CD4-positive, alpha-beta T cell (primary cell): ENCODE data around the gene PLCD3. TPM values are rescaled to one million over a fixed set of nuclear protein-coding genes. Genes with fewer than 3 reads are reported as not detected.
A peak's percentile ranks its signal among the peaks of the same experiment; 100 is the strongest.

Source experiments
- ATAC-seq: fragments of 200-7000 bp; cut with Tn5 transposase; one replicate; pipeline ENCODE4 v1.10.0; 2022; ENCODE audit warnings: mild to moderate bottlenecking; ENCODE audit not compliant: poor library complexity
- CTCF ChIA-PET: fragments of 350-600 bp; sonication (Branson Sonifier 250); formaldehyde crosslinking; loops from one replicate; lab custom pipeline; 2021; ENCODE audit warnings: antibody characterized with exemption, inconsistent platforms; lab: Charles Lee
- POLR2A ChIA-PET: fragments of 350-600 bp; sonication (Branson Sonifier 250); formaldehyde crosslinking; loops from one replicate; lab custom pipeline; 2021; ENCODE audit warnings: antibody characterized with exemption, inconsistent platforms; lab: Charles Lee
- DNase-seq, 14 experiments: peaks; one replicate each; pipeline ENCODE4 v3.0.0-alpha.2; 2013 to 2020; ENCODE audit warnings: mixed read lengths in 2 of 14
- H3K27ac ChIP-seq, 2 donors: one replicate each; pipeline versions ENCODE4 v1.5.1 to v1.7.0; 2013; ENCODE audit warnings: low read length in 2 of 2, low read depth in 1 of 2, mild to moderate bottlenecking in 1 of 2
- H3K27me3 ChIP-seq, 2 experiments: 1 replicate in 1 of 2; 2 replicates in 1 of 2; pipeline versions ENCODE4 v1.6.1 to v1.7.0; 2013; ENCODE audit warnings: low read length in 2 of 2, control low read depth in 1 of 2, mild to moderate bottlenecking in 1 of 2, moderate library complexity in 1 of 2; ENCODE audit not compliant: insufficient read depth in 2 of 2, control insufficient read depth in 1 of 2
- H3K36me3 ChIP-seq: one replicate; pipeline ENCODE4 v1.6.1; 2013; ENCODE audit warnings: low read length, control low read depth; ENCODE audit not compliant: insufficient read depth
- H3K4me1 ChIP-seq: one replicate; pipeline ENCODE4 v1.6.1; 2013; ENCODE audit warnings: low read length, control low read depth; ENCODE audit not compliant: insufficient read depth
- H3K4me3 ChIP-seq: one replicate; pipeline ENCODE4 v1.5.1; 2013; ENCODE audit warnings: mild to moderate bottlenecking, low read length, moderate library complexity
- H3K9me3 ChIP-seq, 2 experiments: 1 replicate in 1 of 2; 2 replicates in 1 of 2; pipeline versions ENCODE4 v1.6.1 to v1.7.0; 2013; ENCODE audit warnings: low read length in 2 of 2, mild to moderate bottlenecking in 2 of 2, control low read depth in 1 of 2, moderate library complexity in 1 of 2; ENCODE audit not compliant: control insufficient read depth in 1 of 2, insufficient read depth in 1 of 2
- H3K27ac Mint-ChIP-seq: one replicate; pipeline ENCODE4 v1.8.0; 2020; ENCODE audit warnings: mixed read lengths
- H3K27me3 Mint-ChIP-seq: one replicate; pipeline ENCODE4 v1.8.0; 2021; ENCODE audit warnings: mixed read lengths
- H3K36me3 Mint-ChIP-seq: one replicate; pipeline ENCODE4 v1.8.0; 2021; ENCODE audit warnings: low read depth, mixed read lengths
- H3K4me1 Mint-ChIP-seq: one replicate; pipeline ENCODE4 v1.8.0; 2021; ENCODE audit warnings: low read depth, mixed read lengths
- H3K4me3 Mint-ChIP-seq: one replicate; pipeline ENCODE4 v1.8.0; 2020; ENCODE audit warnings: mild to moderate bottlenecking, mixed read lengths
- H3K9me3 Mint-ChIP-seq: one replicate; pipeline ENCODE4 v1.8.0; 2020; ENCODE audit warnings: mixed read lengths
- intact Hi-C, 2 experiments: fragments of 100-400 bp; cut with DNase I in 1 of 2; cut with micrococcal nuclease in 1 of 2; formaldehyde crosslinking; loops; one replicate each; pipeline versions ENCODE4 v1.15.1 to v1.9.0; 2023 to 2025; cut with DNase I, micrococcal nuclease
- total RNA-seq, 174 experiments: library from RNA in 2 of 174; stranded (reverse) in 2 of 174; gene quantifications; one replicate each; pipeline ENCODE4 v1.2.3 and lab custom pipeline; 2021 to 2026
- TF ChIP-seq, protein P1 (sequence below): fragments of 200-600 bp; IDR thresholded peaks from one replicate; pipeline ENCODE4 v1.8.0; 2022; ENCODE audit warnings: antibody characterized with exemption, mild to moderate bottlenecking

The PLCD3 gene
- total RNA-seq, 2 experiments from 2014 or later = 1.8 to 2.4 TPM

DNA sequence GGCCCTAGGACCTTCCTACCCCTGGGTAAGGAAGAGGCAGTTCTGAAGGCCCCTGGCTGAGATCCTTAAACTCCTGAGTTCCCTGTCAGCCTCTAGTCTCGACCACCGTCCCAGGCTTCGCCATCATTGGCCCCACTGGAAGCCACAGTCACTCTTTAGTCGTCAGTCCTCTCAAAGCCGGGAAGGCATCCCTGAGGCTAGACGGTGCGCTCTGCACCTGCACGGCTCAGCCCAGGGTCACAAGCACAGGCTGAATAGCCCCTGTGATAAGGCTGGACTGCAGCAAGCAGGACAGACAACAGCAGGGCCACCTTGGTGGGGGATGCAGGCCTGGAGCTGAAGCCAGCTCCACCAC is 12.7 kb upstream of the PLCD3 start:
- ATAC-seq = no peak
- peak in 1 of 14 experiments; percentile 27 for DNase-seq
- Mint-ChIP-seq H3K27ac (peak overlapping the region; percentile 59), H3K9me3 (no peaks in the 10 kb centered on the region), H3K4me3 (peak overlapping the region; percentile 73), H3K36me3 (peaks cover 26% of the 10 kb centered on the region), H3K27me3 (peaks cover 8% of the 10 kb centered on the region), H3K4me1 (peaks cover 55% of the 10 kb centered on the region)
- peak overlapping the region; percentile 50 for H3K4me3 ChIP-seq
- intact Hi-C loops = loop anchor here (5.0 kb wide), 3 partner anchors 83 to 172 kb away; partner anchors contain the start of genes DCAKD (in 1 of the 2), MAP3K14 (in 1 of the 2) and NMT1 (in 1 of the 2)
- TF ChIP-seq, protein P1, sequence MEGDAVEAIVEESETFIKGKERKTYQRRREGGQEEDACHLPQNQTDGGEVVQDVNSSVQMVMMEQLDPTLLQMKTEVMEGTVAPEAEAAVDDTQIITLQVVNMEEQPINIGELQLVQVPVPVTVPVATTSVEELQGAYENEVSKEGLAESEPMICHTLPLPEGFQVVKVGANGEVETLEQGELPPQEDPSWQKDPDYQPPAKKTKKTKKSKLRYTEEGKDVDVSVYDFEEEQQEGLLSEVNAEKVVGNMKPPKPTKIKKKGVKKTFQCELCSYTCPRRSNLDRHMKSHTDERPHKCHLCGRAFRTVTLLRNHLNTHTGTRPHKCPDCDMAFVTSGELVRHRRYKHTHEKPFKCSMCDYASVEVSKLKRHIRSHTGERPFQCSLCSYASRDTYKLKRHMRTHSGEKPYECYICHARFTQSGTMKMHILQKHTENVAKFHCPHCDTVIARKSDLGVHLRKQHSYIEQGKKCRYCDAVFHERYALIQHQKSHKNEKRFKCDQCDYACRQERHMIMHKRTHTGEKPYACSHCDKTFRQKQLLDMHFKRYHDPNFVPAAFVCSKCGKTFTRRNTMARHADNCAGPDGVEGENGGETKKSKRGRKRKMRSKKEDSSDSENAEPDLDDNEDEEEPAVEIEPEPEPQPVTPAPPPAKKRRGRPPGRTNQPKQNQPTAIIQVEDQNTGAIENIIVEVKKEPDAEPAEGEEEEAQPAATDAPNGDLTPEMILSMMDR = no peak
- H3K4me1 ChIP-seq = peaks cover 57% of the 10 kb centered on the region
- H3K27ac ChIP-seq = no peak overlapping the region
- H3K9me3 ChIP-seq = no peaks in the 10 kb centered on the region
- no peaks in the 10 kb centered on the region for H3K27me3 ChIP-seq
- POLR2A ChIA-PET = interaction anchor here (0.7 to 10.9 kb wide), 4 partner anchors 9 to 246 kb away, joined by 3 to 630 read pairs (median 72); partner anchors contain the start of genes ACBD4, EFTUD2 and HEXIM2
- no peaks in the 10 kb centered on the region for H3K36me3 ChIP-seq
- CTCF ChIA-PET = interaction anchor here (0.7 to 1.8 kb wide), 3 partner anchors 10 to 366 kb away, joined by 3 to 14 read pairs (median 5); partner anchors contain the start of genes ACBD4 and HEXIM2

DNA sequence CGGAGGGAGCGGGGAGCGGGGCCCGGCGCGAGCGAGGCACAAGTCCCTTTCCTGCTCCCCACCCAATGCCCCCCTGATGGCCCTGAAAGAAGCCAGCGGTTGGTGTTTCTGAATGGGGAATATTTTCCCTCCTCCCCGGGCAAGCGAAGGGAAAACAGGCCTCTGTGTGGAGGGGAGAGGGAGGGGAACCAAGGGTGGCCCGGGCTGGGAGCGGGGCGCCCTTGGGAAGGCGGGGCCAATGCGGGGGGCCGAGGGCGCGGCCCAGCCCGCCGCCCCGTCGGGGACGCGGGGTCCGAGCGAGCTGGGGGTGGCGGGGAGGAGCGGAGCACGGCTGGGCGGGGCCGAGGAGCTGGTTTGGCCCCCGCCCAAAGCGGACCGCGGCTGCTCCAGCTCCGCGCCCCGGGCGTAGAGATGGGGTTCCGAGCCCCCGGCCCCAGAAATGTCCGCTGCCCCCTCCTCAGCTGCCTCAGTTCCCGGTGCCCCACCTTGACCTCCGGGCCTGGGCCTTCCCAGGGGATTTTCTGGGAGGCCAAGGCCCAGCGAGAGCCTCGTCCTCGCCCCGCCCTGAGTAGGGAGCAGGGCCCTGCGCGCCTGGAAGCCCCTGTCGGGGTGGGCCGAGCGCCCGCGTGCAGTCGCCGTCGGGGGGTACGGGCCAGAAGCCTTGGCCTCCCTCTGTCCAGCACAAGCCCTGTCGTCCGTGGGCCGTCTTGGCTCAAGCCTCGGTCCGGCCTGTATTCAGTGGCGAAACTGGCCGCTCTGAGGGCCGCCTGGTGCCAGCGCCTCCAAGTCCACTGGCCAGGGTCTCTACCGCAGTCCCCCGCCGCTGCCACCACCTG is 12.1 kb upstream of the PLCD3 start:
- Mint-ChIP-seq H3K4me1 (peaks cover 52% of the 10 kb centered on the region), H3K9me3 (no peaks in the 10 kb centered on the region), H3K27me3 (peaks cover 8% of the 10 kb centered on the region), H3K36me3 (peaks cover 20% of the 10 kb centered on the region), H3K27ac (peak overlapping the region; percentile 71), H3K4me3 (peak overlapping the region; percentile 80)
- ATAC-seq = no peak
- H3K27me3 ChIP-seq = no peaks in the 10 kb centered on the region
- H3K27ac ChIP-seq = peak overlapping the region; percentile 34 to 53
- H3K36me3 ChIP-seq = peaks cover under 1% of the 10 kb centered on the region
- H3K4me3 ChIP-seq = peak overlapping the region; percentile 50
- intact Hi-C loops = loop anchor here (5.0 kb wide), 3 partner anchors 82 to 173 kb away; partner anchors contain the start of genes DCAKD (in 1 of the 2), MAP3K14 (in 1 of the 2) and NMT1 (in 1 of the 2)
- DNase-seq = peak in 4 of 14 experiments; percentile 19 to 54 (median 45)
- H3K9me3 ChIP-seq = no peaks in the 10 kb centered on the region
- ChIA-PET CTCF (interaction anchor here (1.0 to 1.8 kb wide), 2 partner anchors 9 to 17 kb away, joined by 3 to 7 read pairs; partner anchors contain the start of genes ACBD4 and HEXIM2), POLR2A (interaction anchor here (0.7 to 10.9 kb wide), 5 partner anchors 9 to 245 kb away, joined by 3 to 630 read pairs (median 3); partner anchors contain the start of genes ACBD4, EFTUD2 and HEXIM2)
- TF ChIP-seq, protein P1 = no peak
- H3K4me1 ChIP-seq = peaks cover 52% of the 10 kb centered on the region

DNA sequence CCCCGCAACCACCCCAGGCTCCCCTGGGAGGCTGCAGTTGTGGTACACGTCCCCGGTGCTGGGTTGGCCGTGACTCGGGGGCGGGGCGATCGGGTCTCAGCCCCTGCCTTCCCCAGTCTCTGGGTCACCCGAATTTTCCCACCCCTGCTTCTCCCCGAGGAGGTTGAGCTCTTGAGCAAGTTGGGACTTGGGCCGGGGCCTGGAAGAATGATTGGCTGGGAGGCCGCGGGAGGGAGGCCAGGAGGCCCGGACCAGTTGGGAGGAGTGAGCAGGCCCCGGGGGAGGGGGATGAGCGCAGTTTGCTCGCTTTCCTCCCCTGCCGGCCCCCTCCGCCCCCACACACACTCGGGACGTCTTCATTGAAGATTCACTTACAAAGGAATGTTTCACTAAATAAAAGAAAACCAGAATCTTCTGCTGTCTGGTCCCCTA is 11.5 kb upstream of the PLCD3 start:
- H3K27me3 ChIP-seq = no peaks in the 10 kb centered on the region
- Mint-ChIP-seq H3K27me3 (peaks cover 8% of the 10 kb centered on the region), H3K27ac (peak overlapping the region; percentile 71), H3K4me1 (peaks cover 51% of the 10 kb centered on the region), H3K4me3 (peak overlapping the region; percentile 80), H3K36me3 (peaks cover 13% of the 10 kb centered on the region), H3K9me3 (no peaks in the 10 kb centered on the region)
- ChIA-PET POLR2A (interaction anchor here (0.9 to 10.9 kb wide), 4 partner anchors 8 to 49 kb away, joined by 3 to 630 read pairs (median 12); partner anchors contain the start of genes ACBD4 and HEXIM2), CTCF (interaction anchor here (1.0 to 1.8 kb wide), 2 partner anchors 9 to 17 kb away, joined by 3 to 7 read pairs; partner anchors contain the start of genes ACBD4 and HEXIM2)
- H3K9me3 ChIP-seq = no peaks in the 10 kb centered on the region
- H3K4me3 ChIP-seq = peak overlapping the region; percentile 50
- H3K4me1 ChIP-seq = peaks cover 49% of the 10 kb centered on the region
- peaks cover 4% of the 10 kb centered on the region for H3K36me3 ChIP-seq
- DNase-seq = peak in 4 of 14 experiments; percentile 24 to 49 (median 44)
- TF ChIP-seq, protein P1 = no peak
- intact Hi-C loops = no loop called here
- no peak for ATAC-seq
- H3K27ac ChIP-seq = peak overlapping the region; percentile 34 to 53
